ENCODE measurements around the gene SDHAF1.

Gene SDHAF1

GRCh38 chr19:35986111-35986510 lies 8.9 kb upstream of the SDHAF1 start:
- Histone ChIP-seq H3K79me2 (ENCODE audit: insufficient read depth, low read depth) (no peaks in the 10 kb centered on the region), H4K20me1 (ENCODE audit: insufficient read depth) (no peaks in the 10 kb centered on the region), H3K27me3 (ENCODE audit: insufficient read depth, low read depth) (peaks cover 42% of the 10 kb centered on the region; the same call in 1 of the 2 replicates), H3K27ac (no peak overlapping the region), H3K36me3 (ENCODE audit: insufficient read depth) (no peaks in the 10 kb centered on the region), H3K4me1 (ENCODE audit: low read depth, poor library complexity, severe bottlenecking) (no peaks in the 10 kb centered on the region), H3K9ac (no peak overlapping the region), H2AFZ (ENCODE audit: low read depth) (no peak overlapping the region), H3K4me2 (no peak overlapping the region), H3K4me3 (IDR thresholded peaks at IDR 0.05; ENCODE audit: insufficient read depth, low read depth, low read length) (no peak overlapping the region)
- no peak for TF ChIP-seq CTCF (conservative IDR thresholded peaks at IDR 0.05; ENCODE audit: low read depth, low read length)

DNA sequence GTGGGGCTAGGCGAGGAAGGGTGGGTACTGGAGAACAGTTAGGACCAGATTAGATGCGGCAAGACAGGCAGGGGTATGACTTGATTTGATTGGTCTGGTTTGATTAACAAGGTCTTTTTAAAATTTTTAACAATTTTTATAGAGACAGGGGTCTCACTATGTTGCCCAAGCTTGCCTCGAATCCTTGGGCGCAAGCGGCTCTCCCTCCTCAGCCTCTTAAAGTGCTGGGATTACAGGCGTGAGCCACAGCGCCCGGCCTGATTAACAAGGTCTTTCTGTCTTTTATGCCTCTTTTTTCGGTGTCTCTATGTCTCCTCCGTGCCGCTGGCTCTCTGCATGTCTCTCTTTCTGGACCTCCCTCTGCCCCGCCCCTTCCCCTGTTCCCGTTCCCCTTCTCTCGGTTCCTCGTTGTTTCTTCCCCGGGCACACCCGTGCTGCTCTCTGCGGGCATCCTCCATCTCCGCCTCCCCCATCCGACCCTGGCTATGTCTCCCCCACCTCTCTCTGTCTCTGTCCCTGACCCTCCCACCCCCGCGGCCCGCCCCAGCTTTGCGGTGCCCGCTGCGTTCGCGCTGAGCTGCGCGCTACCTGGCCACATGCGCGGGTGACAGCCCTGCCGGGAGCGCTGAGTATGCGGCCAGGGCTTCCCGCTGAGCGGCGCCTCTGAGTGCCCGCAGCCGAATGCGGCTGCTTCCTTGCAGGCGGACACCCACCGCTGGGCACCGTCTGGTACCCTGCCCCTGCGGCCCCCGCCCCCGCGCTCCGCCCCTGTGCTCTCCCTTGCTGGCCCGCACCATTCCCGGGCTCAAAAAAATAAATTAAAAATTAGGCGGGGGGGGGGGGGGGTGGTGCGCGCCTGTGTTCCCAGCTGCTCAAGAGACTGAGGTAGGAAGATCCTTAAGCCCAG lies 8.1 kb upstream of the SDHAF1 start:
- no peaks in the 10 kb centered on the region for H4K20me1 ChIP-seq (ENCODE audit: insufficient read depth)
- peaks cover 34% of the 10 kb centered on the region; the same call in 1 of the 2 replicates for H3K27me3 ChIP-seq (ENCODE audit: insufficient read depth, low read depth)
- no peak overlapping the region for H3K9ac ChIP-seq
- no peak overlapping the region for H3K27ac ChIP-seq
- no peak overlapping the region for H3K4me2 ChIP-seq
- no peak overlapping the region for H3K4me3 ChIP-seq (IDR thresholded peaks at IDR 0.05; ENCODE audit: insufficient read depth, low read depth, low read length)
- TF ChIP-seq CTCF (conservative IDR thresholded peaks at IDR 0.05; ENCODE audit: low read depth, low read length): no peak
- H3K79me2 ChIP-seq (ENCODE audit: insufficient read depth, low read depth): no peaks in the 10 kb centered on the region
- H2AFZ ChIP-seq (ENCODE audit: low read depth): no peak overlapping the region
- H3K4me1 ChIP-seq (ENCODE audit: low read depth, poor library complexity, severe bottlenecking): no peaks in the 10 kb centered on the region
- H3K36me3 ChIP-seq (ENCODE audit: insufficient read depth): no peaks in the 10 kb centered on the region

GRCh38 chr19:35987571-35987896 lies 7.5 kb upstream of the SDHAF1 start:
- H2AFZ ChIP-seq (ENCODE audit: low read depth): no peak overlapping the region
- no peak overlapping the region for H3K4me2 ChIP-seq
- H3K36me3 ChIP-seq (ENCODE audit: insufficient read depth): no peaks in the 10 kb centered on the region
- no peak overlapping the region for H3K9ac ChIP-seq
- no peaks in the 10 kb centered on the region for H3K79me2 ChIP-seq (ENCODE audit: insufficient read depth, low read depth)
- no peak overlapping the region for H3K4me3 ChIP-seq (IDR thresholded peaks at IDR 0.05; ENCODE audit: insufficient read depth, low read depth, low read length)
- H3K27ac ChIP-seq: no peak overlapping the region
- peaks cover 29% of the 10 kb centered on the region; the same call in 1 of the 2 replicates for H3K27me3 ChIP-seq (ENCODE audit: insufficient read depth, low read depth)
- no peak for TF ChIP-seq CTCF (conservative IDR thresholded peaks at IDR 0.05; ENCODE audit: low read depth, low read length)
- no peaks in the 10 kb centered on the region for H3K4me1 ChIP-seq (ENCODE audit: low read depth, poor library complexity, severe bottlenecking)
- no peaks in the 10 kb centered on the region for H4K20me1 ChIP-seq (ENCODE audit: insufficient read depth)

DNA sequence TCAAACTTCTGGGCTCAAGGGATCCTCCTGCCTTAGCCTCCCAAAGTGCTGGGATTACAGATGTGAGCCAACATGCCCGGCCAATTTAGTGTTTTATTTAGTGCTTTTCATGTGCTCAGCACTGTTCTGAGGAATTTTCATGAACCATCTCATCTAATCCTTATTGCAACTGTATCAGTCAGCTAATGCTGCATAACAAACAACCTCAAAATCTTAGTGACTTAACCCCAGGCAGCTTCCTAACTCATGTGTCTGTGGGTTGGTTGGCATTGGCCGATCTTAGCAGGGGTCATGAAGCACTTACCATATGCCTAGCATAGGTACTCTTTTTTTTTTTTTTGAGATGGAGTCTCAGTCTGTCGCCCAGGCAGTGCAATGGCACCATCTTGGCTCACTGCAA lies 6.2 kb upstream of the SDHAF1 start:
- Histone ChIP-seq H3K36me3 (ENCODE audit: insufficient read depth) (no peaks in the 10 kb centered on the region), H3K4me3 (IDR thresholded peaks at IDR 0.05; ENCODE audit: insufficient read depth, low read depth, low read length) (no peak overlapping the region), H3K9ac (no peak overlapping the region), H3K4me1 (ENCODE audit: low read depth, poor library complexity, severe bottlenecking) (no peaks in the 10 kb centered on the region), H3K4me2 (no peak overlapping the region), H3K79me2 (ENCODE audit: insufficient read depth, low read depth) (no peaks in the 10 kb centered on the region), H2AFZ (ENCODE audit: low read depth) (no peak overlapping the region), H4K20me1 (ENCODE audit: insufficient read depth) (no peaks in the 10 kb centered on the region), H3K27ac (no peak overlapping the region), H3K27me3 (ENCODE audit: insufficient read depth, low read depth) (peaks cover 22% of the 10 kb centered on the region; the same call in 1 of the 2 replicates)
- TF ChIP-seq CTCF (conservative IDR thresholded peaks at IDR 0.05; ENCODE audit: low read depth, low read length): no peak
